ENCODE measurements around the gene MIER2.

The MIER2 gene

GRCh38 chr19:294946-295686 lies 49.5 kb downstream of the MIER2 start:
- Mint-ChIP-seq H3K4me1 (peaks cover 34% of the 10 kb centered on the region), H3K9me3 (no peaks in the 10 kb centered on the region), H3K27me3 (ENCODE audit: low read depth, poor library complexity) (peaks cover 42% of the 10 kb centered on the region), H3K4me3 (peak overlapping the region; percentile 54), H3K36me3 (ENCODE audit: low read depth) (no peaks in the 10 kb centered on the region), H3K27ac (peak overlapping the region; percentile 42)
- peak; percentile 77 for TF ChIP-seq CTCF (IDR thresholded peaks at IDR 0.05)
- peak; percentile 75 for DNase-seq

GRCh38 chr19:294341-294945 lies 50.2 kb downstream of the MIER2 start:
- TF ChIP-seq CTCF (IDR thresholded peaks at IDR 0.05): no peak
- H3K4me1 Mint-ChIP-seq: peaks cover 34% of the 10 kb centered on the region
- H3K36me3 Mint-ChIP-seq (ENCODE audit: low read depth): no peaks in the 10 kb centered on the region
- peak overlapping the region; percentile 60 for H3K4me3 Mint-ChIP-seq
- DNase-seq: peak; percentile 42
- no peak overlapping the region for H3K27ac Mint-ChIP-seq
- H3K27me3 Mint-ChIP-seq (ENCODE audit: low read depth, poor library complexity): peaks cover 49% of the 10 kb centered on the region
- H3K9me3 Mint-ChIP-seq: no peaks in the 10 kb centered on the region

GRCh38 chr19:293436-294110 lies 51.0 kb downstream of the MIER2 start:
- peak overlapping the region; percentile 60 for H3K4me3 Mint-ChIP-seq

GRCh38 chr19:292951-293350 lies 51.6 kb downstream of the MIER2 start:
- no peak overlapping the region for H3K4me3 Mint-ChIP-seq
- TF ChIP-seq CTCF (IDR thresholded peaks at IDR 0.05): no peak
- no peak for DNase-seq
- H3K27ac Mint-ChIP-seq: no peak overlapping the region
- no peaks in the 10 kb centered on the region for H3K9me3 Mint-ChIP-seq
- H3K36me3 Mint-ChIP-seq (ENCODE audit: low read depth): no peaks in the 10 kb centered on the region
- peaks cover 64% of the 10 kb centered on the region for H3K27me3 Mint-ChIP-seq (ENCODE audit: low read depth, poor library complexity)
- H3K4me1 Mint-ChIP-seq: peaks cover 34% of the 10 kb centered on the region

More at GRCh38 chr19:293436-294110, 51.0 kb downstream of the MIER2 start:
- Mint-ChIP-seq H3K36me3 (ENCODE audit: low read depth) (no peaks in the 10 kb centered on the region), H3K9me3 (no peaks in the 10 kb centered on the region), H3K27ac (no peak overlapping the region), H3K4me1 (peaks cover 34% of the 10 kb centered on the region), H3K27me3 (ENCODE audit: low read depth, poor library complexity) (peaks cover 57% of the 10 kb centered on the region)
- no peak for DNase-seq
- no peak for TF ChIP-seq CTCF (IDR thresholded peaks at IDR 0.05)

GRCh38 chr19:292281-292884 lies 52.2 kb downstream of the MIER2 start:
- no peaks in the 10 kb centered on the region for H3K36me3 Mint-ChIP-seq (ENCODE audit: low read depth)
- DNase-seq: no peak
- H3K27ac Mint-ChIP-seq: no peak overlapping the region
- H3K4me3 Mint-ChIP-seq: no peak overlapping the region
- H3K9me3 Mint-ChIP-seq: no peaks in the 10 kb centered on the region
- peaks cover 34% of the 10 kb centered on the region for H3K4me1 Mint-ChIP-seq
- H3K27me3 Mint-ChIP-seq (ENCODE audit: low read depth, poor library complexity): peaks cover 67% of the 10 kb centered on the region
- no peak for TF ChIP-seq CTCF (IDR thresholded peaks at IDR 0.05)

Data from nephron progenitor cell (in vitro differentiated cells).